ENCODE measurements around the gene ZNF121.

ZNF121 gene

DNA sequence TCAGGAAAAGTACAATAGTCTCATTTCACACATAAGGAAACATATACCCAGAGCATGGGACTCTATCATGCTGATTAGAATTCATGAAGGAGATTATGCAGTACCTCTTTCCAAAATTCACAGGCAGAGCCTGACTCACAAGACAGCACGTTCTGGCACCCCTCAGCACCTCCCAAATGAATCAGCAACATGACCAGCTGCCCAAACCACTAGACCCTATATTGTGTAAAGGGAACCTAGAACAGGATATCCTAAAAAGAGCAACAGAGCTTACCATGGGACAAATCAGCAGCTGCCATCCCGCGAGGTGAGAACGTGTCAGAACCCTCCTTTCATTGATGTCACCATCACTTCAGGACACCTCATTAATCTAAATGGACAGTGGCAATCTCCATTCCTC lies 48.4 kb downstream of the ZNF121 start:
- TF ChIP-seq NFIC (IDR thresholded peaks at IDR 0.05): no peak
- TF ChIP-seq, protein P1, sequence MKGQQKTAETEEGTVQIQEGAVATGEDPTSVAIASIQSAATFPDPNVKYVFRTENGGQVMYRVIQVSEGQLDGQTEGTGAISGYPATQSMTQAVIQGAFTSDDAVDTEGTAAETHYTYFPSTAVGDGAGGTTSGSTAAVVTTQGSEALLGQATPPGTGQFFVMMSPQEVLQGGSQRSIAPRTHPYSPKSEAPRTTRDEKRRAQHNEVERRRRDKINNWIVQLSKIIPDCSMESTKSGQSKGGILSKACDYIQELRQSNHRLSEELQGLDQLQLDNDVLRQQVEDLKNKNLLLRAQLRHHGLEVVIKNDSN (IDR thresholded peaks at IDR 0.05): no peak
- no peak for TF ChIP-seq ZBTB7A (IDR thresholded peaks at IDR 0.05; ENCODE audit: low read depth)
- TF ChIP-seq, protein P2, sequence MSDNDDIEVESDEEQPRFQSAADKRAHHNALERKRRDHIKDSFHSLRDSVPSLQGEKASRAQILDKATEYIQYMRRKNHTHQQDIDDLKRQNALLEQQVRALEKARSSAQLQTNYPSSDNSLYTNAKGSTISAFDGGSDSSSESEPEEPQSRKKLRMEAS (IDR thresholded peaks at IDR 0.05): no peak
- TF ChIP-seq CREB1 (IDR thresholded peaks at IDR 0.05; ENCODE audit: low read depth): no peak
- no peak for TF ChIP-seq EGR1 (IDR thresholded peaks at IDR 0.05)
- no peak for TF ChIP-seq TAF1 (IDR thresholded peaks at IDR 0.05; ENCODE audit: low read depth)
- TF ChIP-seq RAD21 (IDR thresholded peaks at IDR 0.05; ENCODE audit: low read depth): no peak
- TF ChIP-seq TCF12 (IDR thresholded peaks at IDR 0.05; ENCODE audit: low read depth): no peak

DNA sequence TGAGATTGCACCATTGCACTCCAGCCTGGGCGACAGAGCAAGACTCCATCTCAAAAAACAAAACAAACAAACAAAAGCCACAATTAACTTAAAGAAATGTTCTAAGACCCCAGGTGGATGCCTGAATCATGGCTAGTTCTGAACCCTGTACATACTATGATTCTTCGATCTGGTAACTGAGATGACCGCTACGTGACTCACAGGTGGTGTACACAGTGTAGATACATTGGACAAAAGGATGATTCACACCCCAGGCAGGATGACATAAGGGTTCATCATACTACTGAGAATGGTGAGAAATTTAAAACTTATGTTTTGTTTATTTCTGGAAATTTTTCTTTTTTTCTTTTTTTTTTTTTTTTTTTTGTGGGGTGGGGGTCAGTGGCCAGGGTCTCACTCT lies 52.4 kb downstream of the ZNF121 start:
- TF ChIP-seq YY1 (IDR thresholded peaks at IDR 0.05; ENCODE audit: low read depth) (no peak), CREB1 (IDR thresholded peaks at IDR 0.05; ENCODE audit: low read depth) (no peak), TCF12 (IDR thresholded peaks at IDR 0.05; ENCODE audit: low read depth) (no peak), FOXM1 (IDR thresholded peaks at IDR 0.05; ENCODE audit: borderline replicate concordance, low read depth) (no peak), TAF1 (IDR thresholded peaks at IDR 0.05; ENCODE audit: low read depth) (no peak), ZBTB7A (IDR thresholded peaks at IDR 0.05; ENCODE audit: low read depth) (no peak), CEBPB (IDR thresholded peaks at IDR 0.05) (no peak), EGR1 (IDR thresholded peaks at IDR 0.05) (no peak), NFIC (IDR thresholded peaks at IDR 0.05) (no peak), RAD21 (IDR thresholded peaks at IDR 0.05; ENCODE audit: low read depth) (no peak), TEAD4 (IDR thresholded peaks at IDR 0.05) (no peak), EP300 (IDR thresholded peaks at IDR 0.05; ENCODE audit: borderline replicate concordance) (no peak)
- TF ChIP-seq, protein P2 (IDR thresholded peaks at IDR 0.05): no peak
- TF ChIP-seq, protein P3, sequence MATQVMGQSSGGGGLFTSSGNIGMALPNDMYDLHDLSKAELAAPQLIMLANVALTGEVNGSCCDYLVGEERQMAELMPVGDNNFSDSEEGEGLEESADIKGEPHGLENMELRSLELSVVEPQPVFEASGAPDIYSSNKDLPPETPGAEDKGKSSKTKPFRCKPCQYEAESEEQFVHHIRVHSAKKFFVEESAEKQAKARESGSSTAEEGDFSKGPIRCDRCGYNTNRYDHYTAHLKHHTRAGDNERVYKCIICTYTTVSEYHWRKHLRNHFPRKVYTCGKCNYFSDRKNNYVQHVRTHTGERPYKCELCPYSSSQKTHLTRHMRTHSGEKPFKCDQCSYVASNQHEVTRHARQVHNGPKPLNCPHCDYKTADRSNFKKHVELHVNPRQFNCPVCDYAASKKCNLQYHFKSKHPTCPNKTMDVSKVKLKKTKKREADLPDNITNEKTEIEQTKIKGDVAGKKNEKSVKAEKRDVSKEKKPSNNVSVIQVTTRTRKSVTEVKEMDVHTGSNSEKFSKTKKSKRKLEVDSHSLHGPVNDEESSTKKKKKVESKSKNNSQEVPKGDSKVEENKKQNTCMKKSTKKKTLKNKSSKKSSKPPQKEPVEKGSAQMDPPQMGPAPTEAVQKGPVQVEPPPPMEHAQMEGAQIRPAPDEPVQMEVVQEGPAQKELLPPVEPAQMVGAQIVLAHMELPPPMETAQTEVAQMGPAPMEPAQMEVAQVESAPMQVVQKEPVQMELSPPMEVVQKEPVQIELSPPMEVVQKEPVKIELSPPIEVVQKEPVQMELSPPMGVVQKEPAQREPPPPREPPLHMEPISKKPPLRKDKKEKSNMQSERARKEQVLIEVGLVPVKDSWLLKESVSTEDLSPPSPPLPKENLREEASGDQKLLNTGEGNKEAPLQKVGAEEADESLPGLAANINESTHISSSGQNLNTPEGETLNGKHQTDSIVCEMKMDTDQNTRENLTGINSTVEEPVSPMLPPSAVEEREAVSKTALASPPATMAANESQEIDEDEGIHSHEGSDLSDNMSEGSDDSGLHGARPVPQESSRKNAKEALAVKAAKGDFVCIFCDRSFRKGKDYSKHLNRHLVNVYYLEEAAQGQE (IDR thresholded peaks at IDR 0.05; ENCODE audit: low read depth): no peak
- TF ChIP-seq, protein P1 (IDR thresholded peaks at IDR 0.05): no peak

DNA sequence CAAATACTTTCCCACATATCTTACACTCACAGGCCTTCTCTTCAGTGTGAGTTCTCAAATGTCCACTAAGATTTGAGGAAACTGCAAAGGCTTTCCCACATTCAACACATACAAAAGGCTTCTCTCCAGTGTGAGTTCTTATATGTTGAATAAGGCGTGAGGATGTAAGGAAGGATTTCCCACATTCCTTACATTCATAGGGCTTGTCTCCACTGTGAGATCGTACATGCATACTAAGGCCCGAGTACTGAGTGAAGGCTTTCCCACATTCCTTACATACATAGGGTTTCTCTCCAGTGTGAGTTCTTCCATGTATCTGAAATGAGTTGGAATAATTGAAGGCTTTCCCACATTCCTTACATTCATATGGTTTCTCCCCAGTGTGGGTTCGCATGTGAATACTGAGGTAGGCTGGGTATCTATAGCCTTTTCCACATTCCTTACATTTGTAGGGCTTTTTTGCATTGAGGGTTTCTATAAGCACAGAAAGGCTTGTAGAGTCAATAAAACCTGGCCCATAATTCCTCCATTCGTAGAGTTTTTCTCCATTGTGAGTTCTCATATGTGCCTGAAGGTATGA lies 55.5 kb downstream of the ZNF121 start:
- TF ChIP-seq TCF12 (IDR thresholded peaks at IDR 0.05; ENCODE audit: low read depth) (no peak), TEAD4 (IDR thresholded peaks at IDR 0.05) (no peak), CEBPB (IDR thresholded peaks at IDR 0.05) (no peak)
- TF ChIP-seq, protein P2 (IDR thresholded peaks at IDR 0.05): no peak

DNA sequence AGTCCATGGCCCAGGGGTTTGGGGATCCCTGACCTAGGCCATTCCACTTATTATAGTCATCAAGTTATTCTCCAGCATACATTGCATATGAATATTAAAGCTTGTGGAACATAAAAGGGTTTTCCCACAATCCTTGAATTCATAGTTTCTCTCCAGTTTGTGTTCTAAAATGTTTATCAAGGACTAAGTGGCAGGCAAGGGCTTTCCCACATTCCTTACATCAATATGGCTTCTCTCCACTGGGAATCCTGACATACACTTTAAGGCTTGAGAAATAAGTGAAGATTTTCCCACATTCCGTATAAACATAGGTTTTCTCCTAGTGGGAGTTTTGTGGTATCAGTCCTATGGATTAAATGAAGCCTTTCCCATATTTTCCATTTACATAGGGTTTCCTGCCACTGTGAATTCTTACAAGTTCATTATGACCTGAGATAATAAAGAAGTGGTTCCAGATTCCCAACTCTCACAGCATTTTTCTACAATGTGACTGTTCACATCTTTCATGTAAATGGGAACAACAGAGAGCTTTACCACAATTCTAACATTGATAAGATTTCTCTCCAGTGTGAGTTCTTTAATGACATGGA lies 60.3 kb downstream of the ZNF121 start:
- 0 out of 2 replicates have a peak, but pooled peaks have one; percentile 12 for TF ChIP-seq TEAD4 (IDR thresholded peaks at IDR 0.05)
- TF ChIP-seq CEBPB (IDR thresholded peaks at IDR 0.05): no peak
- no peak for TF ChIP-seq ZBTB7A (IDR thresholded peaks at IDR 0.05; ENCODE audit: low read depth)
- TF ChIP-seq RAD21 (IDR thresholded peaks at IDR 0.05; ENCODE audit: low read depth): no peak
- TF ChIP-seq TAF1 (IDR thresholded peaks at IDR 0.05; ENCODE audit: low read depth): no peak
- TF ChIP-seq TCF12 (IDR thresholded peaks at IDR 0.05; ENCODE audit: low read depth): 0 out of 2 replicates have a peak, but pooled peaks have one; percentile 23

Data from Ishikawa (cell line).